ENCODE measurements around the gene CFDP1.

The CFDP1 gene

GRCh38 chr16:75345711-75346110, 87.6 kb downstream of the CFDP1 start:
- no peak for TF ChIP-seq TAF1 (IDR thresholded peaks at IDR 0.05; ENCODE audit: borderline replicate concordance, insufficient read depth, low read length)
- no peak for TF ChIP-seq REST (IDR thresholded peaks at IDR 0.05; ENCODE audit: insufficient read depth in 1 of 2, low read depth in 2 of 2, low read length in 2 of 2)
- no peak for TF ChIP-seq SIN3A (IDR thresholded peaks at IDR 0.05; ENCODE audit: borderline replicate concordance, insufficient read depth, low read length)
- TF ChIP-seq FOXP2 (optimal IDR thresholded peaks at IDR 0.05; ENCODE audit: borderline replicate concordance, extremely low read depth, extremely low read length, insufficient read depth) = no peak
- no peak for TF ChIP-seq POLR2AphosphoS5 (IDR thresholded peaks at IDR 0.05; ENCODE audit: low read depth, low read length)

- TF ChIP-seq FOXP2 (optimal IDR thresholded peaks at IDR 0.05; ENCODE audit: borderline replicate concordance, extremely low read depth, extremely low read length, insufficient read depth) (no peak), POLR2AphosphoS5 (IDR thresholded peaks at IDR 0.05; ENCODE audit: low read depth, low read length) (no peak), SIN3A (IDR thresholded peaks at IDR 0.05; ENCODE audit: borderline replicate concordance, insufficient read depth, low read length) (no peak), TAF1 (IDR thresholded peaks at IDR 0.05; ENCODE audit: borderline replicate concordance, insufficient read depth, low read length) (no peak), REST (IDR thresholded peaks at IDR 0.05; ENCODE audit: insufficient read depth in 1 of 2, low read depth in 2 of 2, low read length in 2 of 2) (no peak)
Measured at GRCh38 chr16:75343941-75344340, 89.4 kb downstream of the CFDP1 start.

- TF ChIP-seq TAF1 (IDR thresholded peaks at IDR 0.05; ENCODE audit: borderline replicate concordance, insufficient read depth, low read length) (no peak), FOXP2 (optimal IDR thresholded peaks at IDR 0.05; ENCODE audit: borderline replicate concordance, extremely low read depth, extremely low read length, insufficient read depth) (no peak), SIN3A (IDR thresholded peaks at IDR 0.05; ENCODE audit: borderline replicate concordance, insufficient read depth, low read length) (no peak), POLR2AphosphoS5 (IDR thresholded peaks at IDR 0.05; ENCODE audit: low read depth, low read length) (no peak), REST (IDR thresholded peaks at IDR 0.05; ENCODE audit: insufficient read depth in 1 of 2, low read depth in 2 of 2, low read length in 2 of 2) (no peak)
Measured at GRCh38 chr16:75343286-75343685, 90.0 kb downstream of the CFDP1 start.

- TF ChIP-seq FOXP2 (optimal IDR thresholded peaks at IDR 0.05; ENCODE audit: borderline replicate concordance, extremely low read depth, extremely low read length, insufficient read depth) (no peak), TAF1 (IDR thresholded peaks at IDR 0.05; ENCODE audit: borderline replicate concordance, insufficient read depth, low read length) (no peak), POLR2AphosphoS5 (IDR thresholded peaks at IDR 0.05; ENCODE audit: low read depth, low read length) (no peak)
Measured at GRCh38 chr16:75342308-75342811, 90.9 kb downstream of the CFDP1 start.

- TF ChIP-seq TAF1 (IDR thresholded peaks at IDR 0.05; ENCODE audit: borderline replicate concordance, insufficient read depth, low read length) (no peak), POLR2AphosphoS5 (IDR thresholded peaks at IDR 0.05; ENCODE audit: low read depth, low read length) (no peak), FOXP2 (optimal IDR thresholded peaks at IDR 0.05; ENCODE audit: borderline replicate concordance, extremely low read depth, extremely low read length, insufficient read depth) (no peak), REST (IDR thresholded peaks at IDR 0.05; ENCODE audit: insufficient read depth in 1 of 2, low read depth in 2 of 2, low read length in 2 of 2) (no peak), SIN3A (IDR thresholded peaks at IDR 0.05; ENCODE audit: borderline replicate concordance, insufficient read depth, low read length) (no peak)
Measured at GRCh38 chr16:75341564-75342307, 91.6 kb downstream of the CFDP1 start.

Data from PFSK-1 (cell line).